Stomach (tissue), 9 donors: ENCODE results near the gene KCNIP3. TPM values are rescaled to one million over a fixed set of nuclear protein-coding genes. Genes with fewer than 3 reads are reported as not detected.

ENCODE experiments used
- DNase-seq, 2 donors: peaks; one replicate each; pipeline versions ENCODE4 v3.0.0 to v3.0.0-alpha.2; 2013 to 2019
- H3K27ac ChIP-seq, 5 donors: fragments of 200-600 bp in 4 of 5; sonication (generic) in 4 of 5; one replicate each; pipeline ENCODE4 v1.5.1; 2013 to 2019; ENCODE audit warnings: mild to moderate bottlenecking in 1 of 5, moderate library complexity in 1 of 5
- H3K27me3 ChIP-seq, 3 donors: fragments of 200-600 bp; sonication (generic); one replicate each; pipeline ENCODE4 v1.5.1; 2017 to 2019; ENCODE audit warnings: mixed run types in 1 of 3
- H3K36me3 ChIP-seq, 4 donors: fragments of 200-600 bp; sonication (generic); 1 replicate in 3 of 4; 2 replicates in 1 of 4; pipeline ENCODE4 v1.5.1; 2016 to 2019
- H3K4me1 ChIP-seq, 4 donors: fragments of 200-600 bp; sonication (generic); one replicate each; pipeline ENCODE4 v1.5.1; 2016 to 2019
- H3K4me3 ChIP-seq, 4 donors: fragments of 200-600 bp; sonication (generic) in 3 of 4; one replicate each; pipeline ENCODE4 v1.5.1; 2016 to 2019; ENCODE audit warnings: mild to moderate bottlenecking in 1 of 4
- H3K9me3 ChIP-seq, 4 donors: fragments of 200-600 bp; sonication (generic); one replicate each; pipeline ENCODE4 v1.5.1; 2016 to 2019
- CTCF ChIP-seq, 7 experiments: fragments of 450-650 bp in 4 of 7; fragments of 200-600 bp in 3 of 7; sonication (generic) in 3 of 7; IDR thresholded peaks; one replicate each; pipeline ENCODE4 v1.5.1; 2016 to 2019; ENCODE audit warnings: antibody characterized with exemption in 7 of 7, control low read depth in 2 of 7, mild to moderate bottlenecking in 1 of 7
- EP300 ChIP-seq: sonication (generic); formaldehyde crosslinking; IDR thresholded peaks from one replicate; pipeline ENCODE4 v1.6.1; 2017; ENCODE audit warnings: antibody characterized with exemption
- POLR2A ChIP-seq, 4 donors: fragments of 450-650 bp; IDR thresholded peaks; one replicate each; pipeline ENCODE4 v1.6.1; 2016; ENCODE audit warnings: antibody characterized with exemption in 4 of 4, control low read depth in 2 of 4, mild to moderate bottlenecking in 1 of 4, moderate library complexity in 1 of 4
- POLR2AphosphoS5 ChIP-seq, 3 donors: sonication (generic); formaldehyde crosslinking; IDR thresholded peaks; one replicate each; pipeline ENCODE4 v1.6.1; 2016; ENCODE audit warnings: antibody characterized with exemption in 3 of 3
- WGBS, 5 donors: extraction: QIAGEN DNeasy Blood & Tissue Kit in 3 of 5; methylation state at CpG; one replicate each; pipeline versions ENCODE4 v1.1.5 to v1.1.7; 2013 to 2018; 5-methylcytosine and 5-hydroxymethylcytosine counted together
- intact Hi-C: fragments of 100-400 bp; cut with DNase I; formaldehyde crosslinking; loops from one replicate; pipeline ENCODE4 v1.15.1; 2023; ENCODE audit warnings: low total_unique reads
- polyA plus RNA-seq, 3 donors: library from polyadenylated mRNA; stranded (reverse); fragments of 200-250 nt; gene quantifications; one replicate each; pipeline ENCODE4 v1.2.3, GENCODE V29; 2013
- total RNA-seq, 5 donors: library from RNA; depleted of rRNA; stranded (reverse); fragments of >200 nt; gene quantifications; one replicate each; pipeline versions ENCODE4 v1.1.0 to v1.2.3, GENCODE V29; 2014 to 2016
- donor health status: healthy with polysubstance abuse.
- donor health status: Bipolar disorder and iron deficiency.
- donor health status: healthy.

Gene KCNIP3
- total and polyA plus RNA-seq, 8 donors, result 1.3 to 4.4 (median 2.7) TPM; not detected in 2

GRCh38 chr2:95329401-95329800 lies 32.3 kb downstream of the KCNIP3 start:
- Histone ChIP-seq H3K9me3 (no peaks in the 10 kb centered on the region), H3K36me3 (no peaks in the 10 kb centered on the region), H3K4me1 (no peaks in the 10 kb centered on the region), H3K4me3 (no peak overlapping the region), H3K27ac (no peak overlapping the region), H3K27me3 (no peaks in the 10 kb centered on the region)
- DNase-seq, result no peak
- 81 to 90% (median 88%) methylated on average over 11 to 14 of the region's 14 CpGs for WGBS, 5 donors
- intact Hi-C loops, result no loop called here
- no peak for TF ChIP-seq CTCF (IDR thresholded peaks at IDR 0.05)
- TF ChIP-seq POLR2AphosphoS5 (IDR thresholded peaks at IDR 0.05), result no peak
- TF ChIP-seq EP300, result no peak
- no peak for TF ChIP-seq POLR2A (IDR thresholded peaks at IDR 0.05)

- WGBS, 5 donors, result 64 to 79% (median 69%) methylated on average over 15 to 23 of the region's 23 CpGs
- DNase-seq, result peak in 1 of 2 donors; percentile 32
Measured at GRCh38 chr2:95329891-95330793, 33.0 kb downstream of the KCNIP3 start.

GRCh38 chr2:95330794-95331338 lies 33.7 kb downstream of the KCNIP3 start:
- DNase-seq, result no peak
- no peak overlapping the region for H3K27ac ChIP-seq
- 79 to 87% (median 82%) methylated on average over 11 of the region's 11 CpGs for WGBS, 5 donors
- H3K27me3 ChIP-seq, result no peaks in the 10 kb centered on the region
- H3K36me3 ChIP-seq, result no peaks in the 10 kb centered on the region
- no peaks in the 10 kb centered on the region for H3K4me1 ChIP-seq
- no peak overlapping the region for H3K4me3 ChIP-seq
- intact Hi-C loops, result no loop called here
- no peaks in the 10 kb centered on the region for H3K9me3 ChIP-seq
- TF ChIP-seq POLR2AphosphoS5 (IDR thresholded peaks at IDR 0.05) (no peak), CTCF (IDR thresholded peaks at IDR 0.05) (no peak), POLR2A (IDR thresholded peaks at IDR 0.05) (no peak), EP300 (no peak)

More at GRCh38 chr2:95329891-95330793, 33.0 kb downstream of the KCNIP3 start:
- H3K4me1 ChIP-seq, result no peaks in the 10 kb centered on the region
- no peaks in the 10 kb centered on the region for H3K27me3 ChIP-seq
- no peak overlapping the region for H3K27ac ChIP-seq
- no peak overlapping the region for H3K4me3 ChIP-seq
- H3K9me3 ChIP-seq, result no peaks in the 10 kb centered on the region
- no peaks in the 10 kb centered on the region for H3K36me3 ChIP-seq
- intact Hi-C loops, result no loop called here
- no peak for TF ChIP-seq EP300
- no peak for TF ChIP-seq CTCF (IDR thresholded peaks at IDR 0.05)
- TF ChIP-seq POLR2AphosphoS5 (IDR thresholded peaks at IDR 0.05), result no peak
- no peak for TF ChIP-seq POLR2A (IDR thresholded peaks at IDR 0.05)

- DNase-seq, result no peak
- Histone ChIP-seq H3K9me3 (no peaks in the 10 kb centered on the region), H3K27ac (no peak overlapping the region), H3K4me1 (no peaks in the 10 kb centered on the region), H3K4me3 (no peak overlapping the region), H3K27me3 (no peaks in the 10 kb centered on the region), H3K36me3 (no peaks in the 10 kb centered on the region)
- TF ChIP-seq POLR2AphosphoS5 (IDR thresholded peaks at IDR 0.05) (no peak), EP300 (no peak), CTCF (IDR thresholded peaks at IDR 0.05) (no peak), POLR2A (IDR thresholded peaks at IDR 0.05) (no peak)
- intact Hi-C loops, result no loop called here
- 85 to 97% (median 90%) methylated on average over 8 to 10 of the region's 10 CpGs for WGBS, 5 donors
Measured at GRCh38 chr2:95331606-95332005, 34.5 kb downstream of the KCNIP3 start.
